SK-N-SH treated with all-trans-retinoic acid at 6 μM for 48 hours (cell line): ENCODE results near the gene SCFD2.

Experiments used
- CREB5 ChIP-seq: fragments of 250-450 bp; sonication (Bioruptor Pico); IDR thresholded peaks from 2 replicates; pipeline ENCODE4 v1.5.1; 2020; ENCODE audit warnings: low read depth, mild to moderate bottlenecking, moderate library complexity
- ESRRG ChIP-seq: fragments of 250-450 bp; sonication (Bioruptor Pico); IDR thresholded peaks from 2 replicates; pipeline ENCODE4 v1.6.1; 2021; ENCODE audit warnings: mild to moderate bottlenecking
- OSR1 ChIP-seq: fragments of 250-450 bp; sonication (Bioruptor Pico); IDR thresholded peaks from 2 replicates; pipeline ENCODE4 v1.8.0; 2022; ENCODE audit warnings: moderate library complexity, mild to moderate bottlenecking, inconsistent platforms
- RARB ChIP-seq: fragments of 250-450 bp; sonication (Bioruptor Pico); IDR thresholded peaks from 2 replicates; pipeline ENCODE4 v1.8.0; 2021; ENCODE audit warnings: mild to moderate bottlenecking, moderate library complexity
- ZC3H10 ChIP-seq: fragments of 250-450 bp; sonication (Bioruptor Pico); IDR thresholded peaks from 2 replicates; pipeline ENCODE4 v1.5.1; 2021; ENCODE audit warnings: mild to moderate bottlenecking, moderate library complexity
- ZFP3 ChIP-seq: fragments of 250-450 bp; sonication (Bioruptor Pico); IDR thresholded peaks from 2 replicates; pipeline ENCODE4 v1.5.0; 2020; ENCODE audit warnings: mild to moderate bottlenecking, moderate library complexity
- TF ChIP-seq, protein P1 (sequence below): fragments of 250-450 bp; sonication (Bioruptor Pico); IDR thresholded peaks from 2 replicates; pipeline ENCODE4 v1.8.0; 2020; ENCODE audit warnings: mild to moderate bottlenecking, moderate library complexity, borderline replicate concordance

DNA sequence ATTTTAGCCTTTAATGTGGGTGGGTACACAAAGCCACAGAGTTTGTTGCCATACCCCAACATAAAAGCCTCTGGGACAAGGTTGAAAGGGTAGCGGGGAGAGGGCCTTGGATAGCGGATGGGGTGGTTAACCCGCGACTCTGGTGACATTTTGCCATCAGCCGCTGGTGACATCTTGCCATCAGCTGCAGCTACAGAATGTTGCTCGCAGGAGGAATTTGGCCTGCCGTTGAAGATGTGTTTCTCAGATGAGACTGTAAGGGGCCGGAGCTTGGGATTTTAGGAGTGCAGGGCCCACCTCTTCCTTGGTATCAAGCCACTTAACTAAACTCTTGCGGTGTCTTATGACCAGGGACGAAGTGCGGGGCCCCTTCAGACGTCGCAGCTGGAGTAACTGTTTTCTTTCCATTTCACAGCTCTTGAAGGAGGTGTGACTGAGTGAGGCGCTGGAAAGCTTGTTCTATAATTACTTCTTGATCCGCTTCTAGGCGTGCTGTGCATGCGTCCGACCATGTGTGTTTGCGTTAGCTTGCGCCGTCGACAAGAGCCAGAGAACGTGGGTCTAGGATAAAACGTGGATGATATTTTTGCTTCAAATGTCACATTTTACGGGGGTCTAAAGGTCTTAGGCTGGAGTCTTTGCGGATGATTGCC, 504.6 kb downstream of the SCFD2 start:
- TF ChIP-seq OSR1 (CRISPR knock-in tag) (no peak), ZC3H10 (CRISPR knock-in tag) (no peak), CREB5 (no peak), RARB (CRISPR knock-in tag) (no peak), ZFP3 (CRISPR knock-in tag) (no peak), ESRRG (CRISPR knock-in tag) (no peak)
- TF ChIP-seq, protein P1, sequence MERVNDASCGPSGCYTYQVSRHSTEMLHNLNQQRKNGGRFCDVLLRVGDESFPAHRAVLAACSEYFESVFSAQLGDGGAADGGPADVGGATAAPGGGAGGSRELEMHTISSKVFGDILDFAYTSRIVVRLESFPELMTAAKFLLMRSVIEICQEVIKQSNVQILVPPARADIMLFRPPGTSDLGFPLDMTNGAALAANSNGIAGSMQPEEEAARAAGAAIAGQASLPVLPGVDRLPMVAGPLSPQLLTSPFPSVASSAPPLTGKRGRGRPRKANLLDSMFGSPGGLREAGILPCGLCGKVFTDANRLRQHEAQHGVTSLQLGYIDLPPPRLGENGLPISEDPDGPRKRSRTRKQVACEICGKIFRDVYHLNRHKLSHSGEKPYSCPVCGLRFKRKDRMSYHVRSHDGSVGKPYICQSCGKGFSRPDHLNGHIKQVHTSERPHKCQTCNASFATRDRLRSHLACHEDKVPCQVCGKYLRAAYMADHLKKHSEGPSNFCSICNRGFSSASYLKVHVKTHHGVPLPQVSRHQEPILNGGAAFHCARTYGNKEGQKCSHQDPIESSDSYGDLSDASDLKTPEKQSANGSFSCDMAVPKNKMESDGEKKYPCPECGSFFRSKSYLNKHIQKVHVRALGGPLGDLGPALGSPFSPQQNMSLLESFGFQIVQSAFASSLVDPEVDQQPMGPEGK (CRISPR knock-in tag), result no peak
